Brain pericyte (primary cell): ENCODE data around the gene C13orf46.
"Not testable (repeated sequence)": the region's sequence is repeated elsewhere in the genome, so short reads cannot be mapped to it uniquely, and the experiment has no call there.

Source experiments
- DNase-seq: peaks from one replicate; pipeline ENCODE4 v3.0.0-alpha.2; 2012; ENCODE audit warnings: low read depth, low spot score

The C13orf46 gene

GRCh38 chr13:113926301-113926761 lies 47.5 kb downstream of the C13orf46 start:
- DNase-seq: no peak

GRCh38 chr13:113924184-113924901 lies 49.5 kb downstream of the C13orf46 start:
- DNase-seq: no peak

- no peak for DNase-seq
These were observed 50.4 kb downstream of the C13orf46 start for GRCh38 chr13:113923376-113924063.

DNA sequence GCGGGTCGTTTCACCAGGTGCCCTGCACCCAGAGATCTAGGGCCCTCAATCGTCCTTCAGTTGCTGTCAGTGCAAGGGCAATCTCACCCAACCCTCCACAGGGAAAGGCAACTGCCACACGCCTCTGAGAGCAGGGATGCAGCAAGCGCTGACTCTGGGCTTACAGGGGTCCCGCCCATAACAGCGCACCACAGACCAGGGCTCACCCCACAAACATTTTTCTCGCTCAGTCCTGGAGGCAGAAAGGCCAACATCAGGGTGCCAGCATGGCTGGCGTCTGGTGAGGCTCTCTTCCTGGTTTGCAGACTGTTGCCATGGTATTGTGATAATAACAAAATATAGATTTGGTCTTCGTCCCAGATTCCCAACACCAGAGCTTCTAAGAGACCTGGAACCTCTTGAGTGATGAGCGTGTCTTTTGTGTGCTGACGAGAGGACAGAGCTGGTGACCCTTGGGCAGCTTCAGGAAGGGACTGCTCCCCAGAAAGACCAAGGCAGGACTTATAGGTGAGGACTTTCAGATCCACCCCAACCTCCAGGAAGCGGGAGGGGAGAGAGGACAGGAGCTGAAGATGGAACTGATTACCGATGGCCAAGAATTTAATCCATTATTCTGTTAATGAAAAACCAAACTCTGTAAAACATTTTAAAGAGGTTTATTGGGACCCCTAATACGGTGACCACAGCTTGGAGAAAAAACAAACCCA lies 51.3 kb downstream of the C13orf46 start:
- DNase-seq: no peak

- no peak for DNase-seq
These were observed 52.1 kb downstream of the C13orf46 start for GRCh38 chr13:113921763-113922162.

DNA sequence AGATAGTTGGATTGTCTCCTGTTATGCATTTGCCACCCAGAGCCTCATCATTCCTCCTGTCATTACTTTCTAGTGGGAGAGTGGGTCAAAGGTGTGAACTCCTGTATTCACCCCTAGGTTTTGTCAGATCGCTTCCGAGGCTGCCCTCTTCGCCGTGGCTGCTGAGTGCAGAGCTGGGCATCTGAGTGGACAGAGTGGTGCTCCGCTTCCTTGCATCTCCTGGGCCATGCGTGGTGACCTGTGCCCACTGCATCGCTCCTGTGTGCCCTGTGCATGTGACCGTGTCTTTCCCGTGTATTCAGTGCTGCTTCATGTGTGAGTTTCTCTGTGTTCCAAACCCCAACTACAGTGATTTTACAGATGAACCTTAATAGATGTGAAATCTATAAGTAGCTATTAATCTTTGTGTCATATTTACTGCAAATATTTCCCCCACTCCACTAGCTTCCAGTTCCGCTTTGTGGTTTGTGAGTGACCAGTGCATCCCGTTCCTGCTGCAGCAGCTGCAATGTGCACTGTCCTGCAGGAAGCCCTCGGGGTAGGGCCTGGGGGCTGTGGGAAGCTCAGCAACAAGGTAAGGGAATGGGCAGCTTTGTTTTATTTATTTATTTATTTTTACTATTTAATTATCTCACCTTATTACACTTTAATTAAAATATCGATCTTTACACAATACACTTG lies 53.1 kb downstream of the C13orf46 start:
- DNase-seq: no peak

GRCh38 chr13:113919761-113920559 lies 53.9 kb downstream of the C13orf46 start:
- no peak for DNase-seq

DNA sequence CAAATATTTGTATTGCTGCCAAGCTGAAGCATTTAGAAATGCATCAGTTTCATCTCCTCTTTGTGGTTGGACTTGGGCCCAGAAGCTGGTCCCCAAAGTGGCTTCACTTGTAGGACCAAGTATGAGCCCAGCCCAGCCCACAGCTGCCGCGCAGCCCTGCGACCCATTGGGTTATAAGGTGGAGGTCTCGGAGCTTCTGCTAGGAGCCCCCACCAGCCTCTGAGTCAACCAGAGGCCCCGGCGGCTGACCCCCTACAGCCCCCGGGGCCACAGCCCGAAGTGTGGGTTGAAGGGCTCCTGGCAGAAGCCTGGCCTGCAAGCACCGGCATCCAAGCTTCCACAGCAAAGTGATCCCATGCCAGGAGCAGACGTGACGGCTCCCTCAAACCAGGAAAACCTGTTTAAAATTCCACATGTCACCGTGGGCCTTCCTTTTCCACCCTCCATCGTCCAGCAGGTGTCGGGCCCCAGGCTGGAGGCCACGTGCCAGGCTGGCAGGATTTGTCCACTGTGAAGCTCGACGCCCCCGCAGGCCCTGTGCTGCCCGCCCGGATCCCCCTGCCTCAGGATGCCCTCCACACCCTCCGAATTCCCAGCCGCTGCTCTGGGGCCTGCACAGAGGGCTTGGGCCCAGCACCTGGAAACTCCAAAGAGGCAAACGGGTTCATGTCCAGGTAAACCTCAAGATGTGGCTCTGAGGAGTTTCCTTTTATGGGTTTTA lies 54.7 kb downstream of the C13orf46 start:
- DNase-seq: no peak

DNA sequence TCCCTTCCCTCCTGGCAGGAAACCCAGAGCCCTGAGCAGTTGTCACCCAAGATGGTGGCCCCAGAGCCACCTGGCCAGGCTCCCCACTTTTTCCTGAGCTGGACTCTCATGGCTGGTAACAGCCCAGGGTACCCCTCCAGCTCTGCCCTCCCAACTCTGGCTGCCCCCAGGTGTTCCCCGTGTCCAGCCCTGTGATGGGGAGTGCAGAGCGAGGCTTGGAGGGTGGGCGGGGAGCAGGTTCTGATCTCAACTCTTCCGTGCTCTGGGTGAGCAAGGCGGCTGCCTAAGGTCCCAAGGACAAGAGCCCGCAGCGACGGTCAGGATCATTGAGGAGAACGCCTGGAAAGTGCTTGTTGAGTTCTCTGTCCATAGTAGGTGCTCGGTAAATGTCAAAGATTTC lies 55.3 kb downstream of the C13orf46 start:
- DNase-seq: no peak

DNA sequence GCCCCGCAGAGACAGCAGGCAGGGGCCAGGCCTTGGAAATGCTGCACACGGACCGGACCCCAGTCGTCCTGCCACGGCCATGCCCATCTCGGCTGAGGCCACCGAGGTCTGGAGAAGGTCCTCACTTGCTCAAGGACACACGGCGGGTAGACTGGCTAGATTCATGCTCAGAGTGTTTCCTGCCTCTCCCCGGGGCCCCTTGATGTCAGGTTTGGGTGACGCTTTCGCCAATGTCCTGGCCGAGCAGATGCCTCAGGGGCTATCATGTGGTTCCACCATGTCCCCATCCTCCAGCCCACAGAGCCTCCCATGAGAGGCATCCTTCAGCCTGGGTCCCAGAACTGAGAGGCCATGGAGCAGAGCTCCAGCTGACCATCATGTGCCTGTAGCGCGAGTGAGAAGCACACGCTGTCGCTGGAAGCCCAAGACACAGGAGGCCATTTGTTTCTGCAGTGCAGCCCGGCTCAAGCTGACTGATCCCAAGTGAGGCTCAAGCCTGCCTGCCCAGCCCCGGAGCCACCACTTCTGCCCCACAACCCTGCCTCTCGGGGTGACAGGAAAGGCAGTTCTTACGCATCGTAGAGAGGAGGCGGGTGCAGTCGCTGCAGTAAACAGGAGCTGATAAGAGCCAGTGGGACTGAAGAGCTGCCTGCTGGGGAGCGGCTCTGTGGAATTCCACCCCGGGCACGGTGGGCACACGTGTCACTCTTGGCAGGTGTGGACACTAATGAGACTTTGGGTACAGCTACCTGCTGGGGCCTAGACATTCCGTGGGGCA lies 56.1 kb downstream of the C13orf46 start:
- no peak for DNase-seq

- no peak for DNase-seq
These were observed 56.8 kb downstream of the C13orf46 start for GRCh38 chr13:113917096-113917495.

DNA sequence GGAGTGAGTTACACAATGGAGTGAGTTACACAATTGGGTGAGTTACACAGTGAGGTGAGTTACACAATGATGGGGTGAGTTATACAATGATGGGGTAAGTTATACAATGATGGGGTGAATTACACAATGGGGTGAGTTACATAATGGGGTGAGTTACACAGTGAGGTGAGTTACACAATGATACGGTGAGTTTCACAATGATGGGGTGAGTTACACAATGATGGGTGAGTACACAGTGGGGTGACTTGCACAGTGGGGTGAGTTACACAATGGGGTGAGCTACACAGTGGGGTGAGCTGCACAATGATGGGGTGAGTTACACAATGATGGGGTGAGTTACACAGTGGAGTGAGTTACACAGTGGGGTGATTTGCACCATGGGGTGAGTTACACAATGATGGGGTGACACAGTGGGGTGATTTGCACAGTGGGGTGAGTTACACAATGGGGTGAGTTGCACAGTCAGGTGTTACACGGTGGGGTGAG lies 57.5 kb downstream of the C13orf46 start:
- no peak for DNase-seq

DNA sequence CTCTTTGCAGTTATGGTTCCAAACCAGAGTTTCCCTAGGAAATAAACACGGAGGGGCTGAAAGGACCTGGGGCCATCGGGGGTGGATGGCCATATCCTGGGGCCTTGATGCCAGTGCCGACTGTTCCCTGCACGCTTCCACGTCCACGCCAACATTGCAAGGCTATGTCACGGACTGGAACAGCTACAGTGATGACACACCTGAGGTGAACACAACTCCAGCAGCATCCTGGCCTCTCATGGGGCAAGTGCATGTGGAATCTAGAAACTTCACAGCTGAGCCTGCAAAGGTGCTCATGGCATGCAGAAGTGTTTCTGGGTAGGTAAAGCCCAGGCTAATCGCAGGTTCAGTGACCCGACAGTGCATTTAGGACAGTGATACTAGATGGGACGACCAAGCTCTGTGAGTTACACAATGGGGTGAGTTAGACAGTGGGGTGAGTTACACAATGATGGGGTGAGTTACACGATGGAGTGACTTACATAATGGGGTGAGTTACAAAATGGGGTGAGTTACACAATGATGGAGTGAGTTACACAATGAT lies 58.0 kb downstream of the C13orf46 start:
- no peak for DNase-seq

- no peak for DNase-seq
These were observed 58.7 kb downstream of the C13orf46 start for GRCh38 chr13:113915012-113915763.

- no peak for DNase-seq
These were observed 59.4 kb downstream of the C13orf46 start for GRCh38 chr13:113914333-113915011.

DNA sequence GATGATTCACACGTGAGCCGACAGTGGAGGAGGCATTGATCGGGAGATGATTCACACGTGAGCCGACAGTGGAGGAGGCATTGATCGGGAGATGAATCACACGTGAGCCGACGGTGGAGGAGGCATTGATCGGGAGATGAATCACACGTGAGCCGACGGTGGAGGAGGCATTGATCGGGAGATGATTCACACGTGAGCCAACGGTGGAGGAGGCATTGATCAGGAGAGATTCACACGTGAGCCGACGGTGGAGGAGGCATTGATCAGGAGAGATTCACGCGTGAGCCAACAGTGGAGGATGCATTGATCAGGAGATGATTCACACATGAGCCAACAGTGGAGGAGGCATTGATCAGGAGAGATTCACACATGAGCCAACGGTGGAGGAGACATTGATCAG lies 60.0 kb downstream of the C13orf46 start:
- DNase-seq: not testable (repeated sequence)

GRCh38 chr13:113913408-113913807 lies 60.5 kb downstream of the C13orf46 start:
- not testable (repeated sequence) for DNase-seq

- DNase-seq: no peak
These were observed 61.3 kb downstream of the C13orf46 start for GRCh38 chr13:113912596-113912995.
